Duodenal mucosa (tissue), 2 donors: ENCODE data around the gene AHSP.
"Not testable (repeated sequence)": the region's sequence is repeated elsewhere in the genome, so short reads cannot be mapped to it uniquely, and the experiment has no call there.

Source experiments
- H3K27ac ChIP-seq: one replicate; pipeline ENCODE4 v1.7.0; 2013; ENCODE audit warnings: low read depth, low read length
- H3K27me3 ChIP-seq, 2 donors: one replicate each; pipeline ENCODE4 v1.7.0; 2013; ENCODE audit warnings: low read length in 2 of 2, control low read depth in 1 of 2; ENCODE audit not compliant: insufficient read depth in 2 of 2, control insufficient read depth in 1 of 2
- H3K36me3 ChIP-seq, 2 donors: one replicate each; pipeline ENCODE4 v1.7.0; 2013; ENCODE audit warnings: low read length in 2 of 2, control low read depth in 1 of 2; ENCODE audit not compliant: insufficient read depth in 2 of 2, control insufficient read depth in 1 of 2
- H3K4me1 ChIP-seq, 2 donors: one replicate each; pipeline ENCODE4 v1.7.0; 2013; ENCODE audit warnings: low read length in 2 of 2, control low read depth in 1 of 2; ENCODE audit not compliant: insufficient read depth in 2 of 2, control insufficient read depth in 1 of 2
- H3K4me3 ChIP-seq, 2 donors: one replicate each; pipeline ENCODE4 v1.7.0; 2013; ENCODE audit warnings: low read length in 2 of 2, low read depth in 1 of 2
- H3K9ac ChIP-seq, 2 donors: one replicate each; pipeline ENCODE4 v1.7.0; 2013; ENCODE audit warnings: low read length in 2 of 2, low read depth in 1 of 2
- H3K9me3 ChIP-seq, 2 donors: one replicate each; pipeline ENCODE4 v1.7.0; 2013; ENCODE audit warnings: low read length in 2 of 2, control low read depth in 1 of 2; ENCODE audit not compliant: control insufficient read depth in 1 of 2

AHSP gene

DNA sequence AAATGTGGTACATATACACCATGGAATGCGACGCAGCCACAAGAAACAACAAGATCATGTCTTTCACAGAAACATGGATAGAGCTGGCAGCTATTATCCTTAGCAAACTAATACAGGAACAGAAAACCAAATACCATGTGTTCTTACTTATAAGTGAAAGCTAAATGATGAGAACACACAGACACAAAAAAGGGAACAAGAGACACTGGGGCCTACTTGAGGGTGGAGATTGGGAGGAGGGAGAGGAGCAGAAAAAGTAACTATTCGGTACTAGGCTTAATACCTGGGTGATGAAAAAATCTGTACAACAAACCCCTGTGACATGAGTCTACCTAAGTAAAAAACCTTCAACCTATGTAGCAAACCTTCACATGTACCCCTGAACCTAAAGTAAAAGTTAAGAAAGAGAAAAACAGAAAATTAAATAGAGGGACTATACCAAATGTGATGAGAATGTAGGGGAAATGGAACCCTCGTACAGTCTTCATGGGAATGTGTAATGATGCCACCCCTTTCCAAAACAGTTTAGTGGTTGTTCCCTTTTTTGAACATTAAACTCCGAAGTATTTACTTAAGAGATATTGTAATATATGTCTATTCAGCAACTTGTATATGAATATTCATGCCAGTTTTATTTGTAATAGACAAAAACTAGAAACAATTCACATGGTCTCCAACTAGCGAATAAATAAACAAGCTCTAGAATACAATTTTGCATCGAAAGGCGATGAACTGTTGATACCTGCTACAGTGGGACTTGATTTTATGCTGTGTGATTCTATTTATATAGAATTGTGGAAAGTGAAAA lies 33.9 kb downstream of the AHSP start:
- no peaks in the 10 kb centered on the region for H3K9me3 ChIP-seq
- no peak overlapping the region for H3K9ac ChIP-seq
- H3K27me3 ChIP-seq = peaks cover 0 to 3% of the 10 kb centered on the region in 2 donors
- no peaks in the 10 kb centered on the region for H3K36me3 ChIP-seq
- no peaks in the 10 kb centered on the region for H3K4me1 ChIP-seq
- no peak overlapping the region for H3K4me3 ChIP-seq
- no peak overlapping the region for H3K27ac ChIP-seq

DNA sequence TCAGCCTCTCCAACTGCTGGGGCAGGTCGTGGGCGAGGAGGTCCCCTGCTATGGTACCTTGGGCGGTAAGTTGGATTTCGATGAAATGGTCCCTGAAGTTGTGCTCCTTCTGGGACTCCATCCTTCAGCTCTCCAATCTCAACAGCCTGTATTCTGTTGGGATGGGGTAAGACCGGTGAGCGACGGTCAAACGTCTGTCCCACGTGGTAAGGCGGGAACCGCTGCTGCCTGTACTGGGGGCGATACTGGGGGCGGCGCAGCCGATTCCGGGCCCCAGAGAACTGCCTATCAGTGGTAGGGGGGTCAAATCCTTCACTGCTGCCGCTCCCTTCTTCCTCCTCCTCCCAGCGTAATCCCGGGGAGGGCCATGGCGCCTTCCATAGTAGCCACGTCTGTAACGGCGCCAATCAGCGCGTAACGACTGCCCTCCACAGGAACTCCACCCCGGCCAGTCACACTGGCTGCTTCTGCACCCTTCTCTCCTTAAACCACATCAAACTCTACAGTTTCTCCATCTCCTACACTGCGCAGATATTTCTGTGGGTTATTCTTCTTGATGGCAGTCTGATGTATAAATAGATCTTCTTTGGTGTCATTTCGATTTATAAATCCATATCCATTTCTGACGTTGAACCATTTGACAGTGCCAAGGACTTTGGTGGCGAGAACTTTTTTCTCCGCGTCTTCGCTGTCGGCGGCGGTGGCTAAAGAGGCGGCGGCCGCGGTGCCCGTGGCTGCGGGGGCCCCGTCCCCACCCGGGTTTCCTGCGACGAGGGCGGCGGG lies 41.1 kb downstream of the AHSP start:
- H3K27me3 ChIP-seq = peaks cover 5 to 6% of the 10 kb centered on the region in 2 donors
- no peaks in the 10 kb centered on the region for H3K4me1 ChIP-seq
- H3K4me3 ChIP-seq = peak overlapping the region; percentile 17 to 28
- H3K27ac ChIP-seq = no peak overlapping the region
- H3K9ac ChIP-seq = no peak overlapping the region
- no peaks in the 10 kb centered on the region for H3K36me3 ChIP-seq
- H3K9me3 ChIP-seq = no peaks in the 10 kb centered on the region

DNA sequence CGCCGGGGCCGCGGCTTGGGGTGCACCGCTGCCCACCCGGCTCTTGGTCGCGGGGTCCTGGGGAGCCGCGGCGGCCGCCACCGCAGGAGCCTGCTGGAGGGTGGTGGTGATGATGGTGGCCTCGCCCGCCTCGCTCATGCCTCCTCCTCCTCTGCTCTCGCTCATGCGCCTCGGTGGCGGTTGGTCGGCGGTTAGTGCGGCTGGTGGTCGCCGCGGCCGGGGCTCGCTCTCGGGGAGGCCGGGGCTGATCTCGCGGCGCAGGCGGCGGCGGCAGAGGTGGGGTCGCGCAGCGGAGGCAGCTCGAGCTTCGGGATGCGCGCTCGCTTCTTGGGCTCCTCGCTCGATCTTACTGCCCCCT lies 41.6 kb downstream of the AHSP start:
- Histone ChIP-seq H3K27me3 (peaks cover 5 to 6% of the 10 kb centered on the region in 2 donors), H3K4me1 (no peaks in the 10 kb centered on the region), H3K27ac (no peak overlapping the region), H3K36me3 (no peaks in the 10 kb centered on the region), H3K9me3 (no peaks in the 10 kb centered on the region), H3K9ac (no peak overlapping the region), H3K4me3 (peak overlapping the region in 1 of 2 donors; percentile 36)

DNA sequence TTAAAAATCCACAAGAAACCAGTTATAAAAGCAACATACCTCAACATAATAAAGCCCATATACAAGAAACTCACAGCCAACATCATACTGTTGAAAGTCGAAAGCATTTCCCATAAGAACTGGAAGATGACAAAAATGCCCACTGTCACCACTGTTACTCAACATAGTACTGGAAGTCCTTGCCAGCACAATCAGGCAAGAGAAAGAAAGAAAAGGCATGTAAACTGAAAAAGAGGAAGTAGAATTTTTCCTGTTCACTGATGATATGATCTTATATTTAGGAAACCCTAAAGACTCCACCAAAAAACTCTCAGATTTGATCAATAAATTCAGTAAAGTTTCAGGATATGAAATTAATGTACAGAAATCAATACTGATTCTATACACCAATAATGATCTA lies 45.1 kb downstream of the AHSP start:
- H3K4me1 ChIP-seq = no peaks in the 10 kb centered on the region
- H3K36me3 ChIP-seq = no peaks in the 10 kb centered on the region
- peaks cover 5 to 6% of the 10 kb centered on the region in 2 donors for H3K27me3 ChIP-seq
- peaks cover 0 to 9% of the 10 kb centered on the region in 2 donors for H3K9me3 ChIP-seq
- H3K4me3 ChIP-seq = no peak overlapping the region
- no peak overlapping the region for H3K27ac ChIP-seq
- no peak overlapping the region for H3K9ac ChIP-seq

DNA sequence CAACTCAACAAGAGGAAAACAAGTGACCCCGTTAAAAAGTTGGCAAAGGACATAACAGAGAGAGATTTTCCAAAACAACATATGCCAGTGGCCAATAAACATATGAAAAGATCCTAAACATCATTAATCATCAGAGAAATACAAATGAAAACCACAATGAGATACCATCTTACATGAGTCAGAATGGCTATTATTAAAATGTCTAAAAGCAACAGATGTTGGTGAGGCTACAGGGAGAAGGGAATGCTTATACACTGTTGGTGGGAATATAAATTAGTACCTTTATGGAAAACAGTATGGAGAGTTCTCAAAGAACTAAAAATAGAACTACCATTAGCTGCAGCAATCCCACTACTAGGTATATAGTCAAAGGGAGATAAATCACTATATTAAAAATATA lies 46.5 kb downstream of the AHSP start:
- H3K27me3 ChIP-seq, H3K4me1 ChIP-seq, H3K27ac ChIP-seq, H3K4me3 ChIP-seq, H3K36me3 ChIP-seq, H3K9ac ChIP-seq: not testable (repeated sequence)
- H3K9me3 ChIP-seq = peaks cover 4 to 11% of the 10 kb centered on the region in 2 donors

DNA sequence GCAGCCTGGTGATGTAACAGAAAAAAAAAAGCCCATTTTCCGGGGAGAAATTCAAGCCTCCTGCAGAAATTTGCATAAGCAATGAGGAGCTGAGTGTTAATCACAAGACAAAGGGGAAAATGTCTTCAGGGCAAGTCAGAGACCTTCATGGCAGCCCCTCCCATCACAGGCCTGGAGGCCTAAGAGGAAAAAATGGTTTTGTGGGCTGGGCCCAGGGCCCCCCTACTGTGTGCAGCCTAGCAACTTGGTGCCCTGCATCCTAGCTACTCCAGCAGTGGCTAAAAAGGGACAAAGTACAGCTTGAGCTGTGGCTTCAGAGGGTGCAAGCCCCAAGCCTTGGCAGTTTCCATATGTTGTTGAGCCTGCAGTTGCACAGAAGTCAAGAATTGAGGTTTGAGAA lies 49.7 kb downstream of the AHSP start:
- Histone ChIP-seq H3K9me3 (peaks cover 6 to 17% of the 10 kb centered on the region in 2 donors), H3K9ac (no peak overlapping the region), H3K4me3 (no peak overlapping the region), H3K4me1 (no peaks in the 10 kb centered on the region), H3K27ac (no peak overlapping the region), H3K36me3 (no peaks in the 10 kb centered on the region), H3K27me3 (no peaks in the 10 kb centered on the region)
